ENCODE data around the gene AMH. TPM values are rescaled to one million over a fixed set of nuclear protein-coding genes. Genes with fewer than 3 reads are reported as not detected.

The AMH gene
- total RNA-seq, 1 donor from 2014 or later: 16.4 TPM

GRCh38 chr19:2269244-2270156, 20.4 kb downstream of the AMH start:
- Mint-ChIP-seq H3K27me3 (ENCODE audit: unreplicated experiment) (no peaks in the 10 kb centered on the region), H3K4me1 (ENCODE audit: unreplicated experiment) (peaks cover 42% of the 10 kb centered on the region), H3K27ac (ENCODE audit: unreplicated experiment) (peak overlapping the region; percentile 88), H3K4me3 (ENCODE audit: unreplicated experiment) (peak overlapping the region; percentile 88), H3K36me3 (ENCODE audit: unreplicated experiment) (peaks cover 12% of the 10 kb centered on the region), H3K9me3 (ENCODE audit: unreplicated experiment) (no peaks in the 10 kb centered on the region)
- peak; percentile 16 for TF ChIP-seq CTCF (IDR thresholded peaks at IDR 0.05)
- DNase-seq (ENCODE audit: extremely low spot score, unreplicated experiment): peak; percentile 100

DNA sequence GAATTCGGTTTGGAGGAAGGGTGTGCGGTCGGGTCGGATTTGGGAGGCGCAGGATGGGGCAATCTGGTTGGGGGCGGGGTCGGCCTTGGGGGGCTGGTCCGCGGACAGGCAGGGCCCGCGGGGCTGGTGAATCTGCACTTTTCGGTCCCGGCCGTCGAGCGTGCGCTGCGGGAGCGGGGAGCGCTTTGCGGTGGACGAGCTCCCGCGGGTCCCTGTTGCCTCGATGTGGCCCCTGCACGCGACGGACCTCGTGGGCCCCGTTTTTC, 21.0 kb downstream of the AMH start:
- H3K4me3 Mint-ChIP-seq (ENCODE audit: unreplicated experiment): peak overlapping the region; percentile 88
- TF ChIP-seq CTCF (IDR thresholded peaks at IDR 0.05): no peak
- peaks cover 47% of the 10 kb centered on the region for H3K4me1 Mint-ChIP-seq (ENCODE audit: unreplicated experiment)
- peak overlapping the region; percentile 88 for H3K27ac Mint-ChIP-seq (ENCODE audit: unreplicated experiment)
- peaks cover 15% of the 10 kb centered on the region for H3K36me3 Mint-ChIP-seq (ENCODE audit: unreplicated experiment)
- DNase-seq (ENCODE audit: extremely low spot score, unreplicated experiment): no peak
- no peaks in the 10 kb centered on the region for H3K9me3 Mint-ChIP-seq (ENCODE audit: unreplicated experiment)
- H3K27me3 Mint-ChIP-seq (ENCODE audit: unreplicated experiment): no peaks in the 10 kb centered on the region

GRCh38 chr19:2270423-2271233, 21.5 kb downstream of the AMH start:
- Mint-ChIP-seq H3K27me3 (ENCODE audit: unreplicated experiment) (no peaks in the 10 kb centered on the region), H3K4me1 (ENCODE audit: unreplicated experiment) (peaks cover 48% of the 10 kb centered on the region), H3K27ac (ENCODE audit: unreplicated experiment) (peak overlapping the region; percentile 88), H3K9me3 (ENCODE audit: unreplicated experiment) (no peaks in the 10 kb centered on the region), H3K4me3 (ENCODE audit: unreplicated experiment) (peak overlapping the region; percentile 88), H3K36me3 (ENCODE audit: unreplicated experiment) (peaks cover 17% of the 10 kb centered on the region)
- peak; percentile 92 for DNase-seq (ENCODE audit: extremely low spot score, unreplicated experiment)
- TF ChIP-seq CTCF (IDR thresholded peaks at IDR 0.05): no peak

- Mint-ChIP-seq H3K27ac (ENCODE audit: unreplicated experiment) (peak overlapping the region; percentile 93), H3K36me3 (ENCODE audit: unreplicated experiment) (peaks cover 17% of the 10 kb centered on the region)
These were observed 22.3 kb downstream of the AMH start for GRCh38 chr19:2271234-2272103.

More at GRCh38 chr19:2271234-2272103, 22.3 kb downstream of the AMH start:
- H3K27me3 Mint-ChIP-seq (ENCODE audit: unreplicated experiment): no peaks in the 10 kb centered on the region
- no peak for TF ChIP-seq CTCF (IDR thresholded peaks at IDR 0.05)
- no peak for DNase-seq (ENCODE audit: extremely low spot score, unreplicated experiment)
- no peaks in the 10 kb centered on the region for H3K9me3 Mint-ChIP-seq (ENCODE audit: unreplicated experiment)
- H3K4me3 Mint-ChIP-seq (ENCODE audit: unreplicated experiment): peak overlapping the region; percentile 88
- peaks cover 46% of the 10 kb centered on the region for H3K4me1 Mint-ChIP-seq (ENCODE audit: unreplicated experiment)

Measured in osteocyte (in vitro differentiated cells).